Endometrium (tissue), 2 donors: ENCODE measurements around the gene GDI1.

Experiments
- FAIRE-seq: peaks from 2 replicates; lab custom pipeline; 2012; peaks lifted over from hg19 to GRCh38; lab: Jason Lieb, UNC
- donor health status: control.
- donor health status: control.

GDI1 gene

GRCh38 chrX:154482786-154483185, 45.8 kb downstream of the GDI1 start:
- no peak for FAIRE-seq

- FAIRE-seq: no peak
Observed at GRCh38 chrX:154483325-154483724, 46.4 kb downstream of the GDI1 start.

- FAIRE-seq: no peak
Observed at GRCh38 chrX:154484255-154485149, 47.5 kb downstream of the GDI1 start.

DNA sequence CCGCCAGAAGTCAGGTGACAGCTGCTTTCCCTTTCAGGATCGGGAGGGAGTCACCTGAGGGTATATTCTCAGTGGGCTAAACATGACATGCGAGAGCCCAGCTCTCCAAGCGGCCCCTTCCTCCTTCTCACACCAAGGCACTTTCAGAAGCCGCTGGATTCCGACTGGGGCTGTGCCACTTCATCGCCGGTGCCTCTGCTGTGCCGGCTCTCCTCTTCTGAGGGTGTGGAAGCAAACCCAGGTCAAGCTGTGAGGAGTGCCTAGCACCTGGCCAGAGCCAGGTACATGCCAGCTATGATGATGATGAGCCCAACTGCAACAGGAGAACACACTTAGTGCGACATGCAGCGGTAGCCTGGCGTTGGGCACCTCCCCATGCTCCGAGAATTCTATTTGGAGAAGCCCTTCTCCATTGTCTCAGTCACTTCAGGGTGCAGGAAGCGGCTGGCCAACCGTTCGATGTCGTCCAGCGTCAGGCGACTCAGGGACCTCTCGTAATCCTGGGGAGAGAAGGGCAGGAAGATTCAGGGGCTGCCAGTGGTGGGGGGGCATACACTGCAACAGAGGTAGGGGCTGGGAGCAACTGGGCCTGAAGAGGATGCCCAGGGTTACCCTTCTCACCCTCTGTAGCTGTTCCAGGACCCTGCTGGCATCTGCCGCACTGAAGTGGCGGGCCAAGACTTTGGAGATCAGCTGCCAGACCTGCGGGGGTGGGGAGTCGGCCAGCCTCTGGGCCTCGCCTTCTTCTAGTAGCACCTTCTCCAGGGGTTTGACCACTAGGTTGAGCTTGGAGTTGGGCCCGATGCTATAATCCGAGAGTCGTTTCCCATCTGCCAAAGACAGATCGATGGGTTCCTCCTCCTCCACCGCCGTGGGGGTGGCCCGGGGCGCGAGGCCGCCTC, 48.4 kb downstream of the GDI1 start:
- no peak for FAIRE-seq

DNA sequence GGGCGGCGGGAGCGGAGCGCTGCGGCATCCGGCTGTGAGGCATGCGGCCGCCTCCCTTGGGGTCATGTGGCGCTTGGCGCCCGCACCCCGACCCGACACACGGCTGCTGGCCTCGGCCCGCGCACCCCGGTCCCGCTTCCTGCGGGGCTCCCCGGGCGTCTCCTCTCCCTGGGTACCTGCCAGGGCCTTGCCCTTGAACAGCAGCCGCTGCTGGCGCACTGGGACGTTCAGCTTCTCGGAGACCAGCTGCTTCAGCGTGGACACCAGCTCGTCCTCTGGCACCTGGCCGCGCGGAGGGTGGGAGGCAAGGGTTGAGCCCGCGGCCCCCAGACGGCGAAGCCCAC, 49.1 kb downstream of the GDI1 start:
- no peak for FAIRE-seq

- FAIRE-seq: no peak
Observed at GRCh38 chrX:154486396-154487207, 49.6 kb downstream of the GDI1 start, which contains the start of gene UBL4A. TSS of gene UBL4A (minus strand) at chrX:154486615. CDS start at chrX:154486584, 31 bp downstream.

GRCh38 chrX:154487518-154488290, 50.8 kb downstream of the GDI1 start:
- FAIRE-seq: no peak

DNA sequence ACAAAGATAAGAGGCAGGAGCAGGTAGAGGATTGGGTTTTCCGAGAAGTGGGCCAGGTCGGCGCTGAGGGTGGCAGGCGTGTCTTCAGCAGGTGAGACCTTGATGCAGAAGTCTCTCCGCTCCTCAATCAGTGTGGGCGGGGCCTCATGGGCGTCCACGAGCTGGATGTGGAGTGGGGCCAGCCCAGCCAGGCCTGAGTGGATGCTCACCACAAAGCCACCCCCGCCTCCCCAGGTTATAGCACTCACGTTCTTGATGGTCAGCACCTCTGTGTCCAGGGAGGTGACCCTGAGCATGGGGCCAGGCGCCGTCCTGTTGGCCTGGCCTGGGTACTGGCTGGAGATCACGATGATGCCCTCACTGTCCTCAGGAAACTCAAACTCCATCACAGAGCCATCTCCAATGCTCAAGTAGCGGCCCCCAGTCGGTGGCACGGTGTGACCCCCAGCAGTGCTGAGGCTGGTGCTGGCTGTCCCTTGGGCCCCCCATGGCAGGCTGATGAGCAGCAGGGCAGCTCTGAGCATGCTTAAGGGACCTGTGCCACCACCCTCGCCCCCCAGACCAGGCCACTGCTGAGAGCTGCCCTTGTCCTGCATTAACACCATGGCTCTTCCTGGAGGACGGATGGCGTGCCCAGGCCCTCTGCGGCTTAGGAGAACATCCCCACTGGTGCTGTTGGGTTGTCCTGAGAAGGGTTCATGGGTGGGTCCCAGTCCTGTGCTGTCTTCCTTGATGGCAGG, 51.6 kb downstream of the GDI1 start:
- no peak for FAIRE-seq

DNA sequence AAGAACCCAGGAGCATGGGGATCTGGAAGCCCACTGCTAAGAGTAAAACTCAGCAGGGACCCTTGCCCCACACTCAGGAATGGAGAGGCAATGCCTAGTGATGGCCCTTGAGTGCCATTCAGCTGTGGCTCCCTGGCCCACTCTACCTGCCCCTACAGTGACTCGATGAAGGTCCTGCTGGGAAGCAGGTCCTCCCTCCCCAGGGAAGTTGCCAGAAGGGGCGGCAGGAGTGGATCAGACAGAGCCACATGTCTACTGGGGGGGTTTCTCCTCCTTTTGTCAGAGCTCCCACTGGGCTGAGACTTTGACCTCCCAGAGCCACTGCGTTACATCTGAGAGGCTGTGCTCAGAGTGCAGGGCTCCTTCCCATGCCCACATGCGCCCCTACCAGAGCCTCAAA, 52.2 kb downstream of the GDI1 start:
- FAIRE-seq: no peak

DNA sequence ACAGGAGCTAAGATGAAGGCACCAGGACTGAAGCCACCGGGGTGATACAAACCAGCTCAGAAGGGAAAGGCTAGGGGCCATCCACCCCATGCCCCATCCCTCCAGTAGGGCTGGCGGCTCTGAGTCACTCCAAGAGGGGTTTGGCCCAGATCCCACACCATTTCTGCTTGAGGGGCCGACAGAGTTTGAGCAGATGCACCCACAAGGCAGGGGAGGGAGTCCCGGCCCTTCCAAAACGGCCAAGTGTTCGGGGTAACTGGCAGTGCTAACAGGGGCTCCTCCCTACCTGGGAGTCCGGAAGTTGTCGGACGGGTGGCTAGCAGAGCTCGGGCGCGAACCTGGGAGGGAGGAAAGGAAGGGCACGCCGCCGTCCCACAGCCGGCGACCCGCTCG, 53.1 kb downstream of the GDI1 start:
- FAIRE-seq: no peak

GRCh38 chrX:154490414-154491083, 53.6 kb downstream of the GDI1 start, which contains the start of gene SLC10A3:
TSS of gene SLC10A3 (minus strand) at chrX:154490629. CDS start at chrX:154488940, 1,689 bp downstream.
- no peak for FAIRE-seq
